IMR-90 (cell line): Measurements from ENCODE around the gene MTUS2. TPM values are rescaled to one million over a fixed set of nuclear protein-coding genes. Genes with fewer than 3 reads are reported as not detected.

ENCODE experiments used
- ATAC-seq: fragments of 200-7000 bp; cut with Tn5 transposase; 2 replicates; pipeline ENCODE4 v1.9.1; 2020; ENCODE audit warnings: low read depth, mild to moderate bottlenecking, moderate library complexity
- BruUV-seq: library from RNA; stranded (reverse); fragments of 400-500 nt; replicated peaks from 2 replicates; lab custom pipeline; 2021; lab: Mats Ljungman, UMichigan
- CTCF ChIA-PET: fragments of 300-600 bp; formaldehyde crosslinking; extraction: SDS; loops from one replicate; lab custom pipeline; 2021; ENCODE audit warnings: antibody characterized with exemption; lab: Yijun Ruan, JAX
- POLR2A ChIA-PET: fragments of 300-600 bp; sonication (Branson Sonifier 250); formaldehyde crosslinking; loops from one replicate; lab custom pipeline; 2022; ENCODE audit warnings: antibody characterized with exemption; ENCODE audit not compliant: unreplicated experiment; lab: Charles Lee
- DNase-seq: peaks from one replicate; pipeline ENCODE4 v3.0.0; 2013
- H2AFZ ChIP-seq: replicated peaks from 2 replicates; pipeline ENCODE3; 2013; ENCODE audit warnings: low read length, mild to moderate bottlenecking; ENCODE audit not compliant: poor library complexity
- H2AK5ac ChIP-seq: 2 replicates; pipeline ENCODE4 v1.6.1; 2013; ENCODE audit warnings: low read depth, low read length, inconsistent platforms
- H2AK9ac ChIP-seq: replicated peaks from 2 replicates; pipeline ENCODE3; 2013; ENCODE audit warnings: mild to moderate bottlenecking, low read depth, low read length, moderate library complexity; ENCODE audit not compliant: poor library complexity
- H2BK120ac ChIP-seq: 2 replicates; pipeline ENCODE4 v1.6.1; 2013; ENCODE audit warnings: low read depth, low read length, inconsistent platforms
- H2BK15ac ChIP-seq: 3 replicates; pipeline ENCODE4 v1.6.1; 2013; ENCODE audit warnings: low read depth, low read length, inconsistent platforms
- H2BK20ac ChIP-seq: 2 replicates; pipeline ENCODE4 v1.6.1; 2013; ENCODE audit warnings: low read depth, mild to moderate bottlenecking, inconsistent platforms, low read length, moderate library complexity
- H2BK5ac ChIP-seq: 2 replicates; pipeline ENCODE4 v1.6.1; 2013; ENCODE audit warnings: mild to moderate bottlenecking, low read depth, low read length, inconsistent platforms; ENCODE audit not compliant: poor library complexity, severe bottlenecking
- H3K14ac ChIP-seq: replicated peaks from 2 replicates; pipeline ENCODE4 v1.6.1; 2013; ENCODE audit warnings: low read depth, low read length, inconsistent platforms
- H3K18ac ChIP-seq: 2 replicates; pipeline ENCODE4 v1.6.1; 2013; ENCODE audit warnings: low read depth, low read length, control low read depth
- H3K23ac ChIP-seq: 2 replicates; pipeline ENCODE4 v1.6.1; 2013; ENCODE audit warnings: low read depth, low read length, inconsistent platforms
- H3K27ac ChIP-seq: 2 replicates; pipeline ENCODE4 v1.5.1; 2013; ENCODE audit warnings: mild to moderate bottlenecking, control low read depth, low read length; ENCODE audit not compliant: insufficient read depth
- H3K27me3 ChIP-seq: 2 replicates; pipeline ENCODE4 v1.6.1; 2013; ENCODE audit warnings: low read length; ENCODE audit not compliant: control insufficient read depth, insufficient read depth
- H3K36me3 ChIP-seq: 2 replicates; pipeline ENCODE4 v1.6.1; 2013; ENCODE audit warnings: low read length, mixed read lengths; ENCODE audit not compliant: control insufficient read depth, insufficient read depth
- H3K4ac ChIP-seq: 2 replicates; pipeline ENCODE4 v1.6.1; 2013; ENCODE audit warnings: low read depth, low read length, inconsistent platforms
- H3K4me1 ChIP-seq: 2 replicates; pipeline ENCODE4 v1.6.1; 2013; ENCODE audit warnings: low read length, mixed read lengths; ENCODE audit not compliant: control insufficient read depth, insufficient read depth
- H3K4me2 ChIP-seq: 2 replicates; pipeline ENCODE4 v1.6.1; 2013; ENCODE audit warnings: low read depth, mild to moderate bottlenecking, control low read depth, low read length, moderate library complexity
- H3K4me3 ChIP-seq: 2 replicates; pipeline ENCODE4 v1.5.1; 2013; ENCODE audit warnings: low read depth, mild to moderate bottlenecking, control low read depth, low read length, moderate library complexity; ENCODE audit not compliant: insufficient read depth
- H3K56ac ChIP-seq: 2 replicates; pipeline ENCODE4 v1.6.1; 2013; ENCODE audit warnings: low read length, inconsistent platforms; ENCODE audit not compliant: insufficient read depth; ENCODE audit errors: extremely low read depth
- H3K79me1 ChIP-seq, 2 experiments: 2 replicates each; pipeline ENCODE4 v1.6.1; 2013; ENCODE audit warnings: low read length in 2 of 2, inconsistent platforms in 1 of 2, low read depth in 1 of 2
- H3K9ac ChIP-seq: 2 replicates; pipeline ENCODE4 v1.6.1; 2013; ENCODE audit warnings: low read depth, low read length, control low read depth
- H3K9me1 ChIP-seq: 2 replicates; pipeline ENCODE4 v1.6.1; 2013; ENCODE audit warnings: low read length, inconsistent platforms; ENCODE audit not compliant: insufficient read depth
- H3K9me3 ChIP-seq: 2 replicates; pipeline ENCODE4 v1.6.1; 2013; ENCODE audit warnings: low read length; ENCODE audit not compliant: control insufficient read depth, insufficient read depth
- H4K20me1 ChIP-seq: 2 replicates; pipeline ENCODE4 v1.6.1; 2013; ENCODE audit warnings: low read length, inconsistent platforms; ENCODE audit not compliant: insufficient read depth
- H4K5ac ChIP-seq: 2 replicates; pipeline ENCODE4 v1.6.1; 2013; ENCODE audit warnings: mild to moderate bottlenecking, low read depth, low read length, control low read depth
- H4K8ac ChIP-seq, 2 experiments: 2 replicates each; pipeline ENCODE4 v1.6.1; 2013; ENCODE audit warnings: low read depth in 2 of 2, low read length in 2 of 2, control low read depth in 1 of 2, inconsistent platforms in 1 of 2
- H4K91ac ChIP-seq: 2 replicates; pipeline ENCODE4 v1.6.1; 2013; ENCODE audit warnings: low read depth, low read length, inconsistent platforms; ENCODE audit not compliant: insufficient read depth
- ELK1 ChIP-seq: fragments of 150-350 bp; IDR thresholded peaks from 2 replicates; pipeline ENCODE4 v1.6.1; 2016; ENCODE audit warnings: low read depth, mild to moderate bottlenecking, low read length, moderate library complexity, borderline replicate concordance
- NFE2L2 ChIP-seq: fragments of 150-350 bp; IDR thresholded peaks from 2 replicates; pipeline ENCODE4 v1.6.1; 2016; ENCODE audit warnings: low read depth, mild to moderate bottlenecking, low read length
- WGBS, 2 experiments: methylation state at CpG; one replicate each; pipeline versions ENCODE4 v1.1.5 to v1.1.7; 2013; ENCODE audit warnings: missing lambda C conversion rate in 2 of 2; ENCODE audit not compliant: insufficient read length in 1 of 2; ENCODE audit errors: extremely low coverage in 2 of 2; 5-methylcytosine and 5-hydroxymethylcytosine counted together
- dilution Hi-C: fragments of 300-500 bp; cut with HindIII; formaldehyde crosslinking; loops from one replicate; pipeline ENCODE4 v1.14.3; 2018; ENCODE audit warnings: low sequenced_read_pairs; ENCODE audit not compliant: unreplicated experiment
- in situ Hi-C: fragments of 300-500 bp; cut with MboI; formaldehyde crosslinking; loops from 3 replicates; pipeline ENCODE4 v1.14.3; 2019; ENCODE audit warnings: low sequenced_read_pairs, inconsistent platforms, mixed read lengths
- intact Hi-C: fragments of 100-400 bp; cut with micrococcal nuclease; formaldehyde crosslinking; loops from 2 replicates; pipeline ENCODE4 v1.10.0; 2022
- polyA plus RNA-seq, 3 experiments: library from polyadenylated mRNA; depleted of rRNA; stranded (reverse); fragments of >200 nt; gene quantifications; 2 replicates each; pipeline ENCODE4 v1.2.3, GENCODE V29; 2012; ENCODE audit warnings: low replicate concordance in 1 of 3
- total RNA-seq: library from RNA; depleted of rRNA; stranded (reverse); fragments of >200 nt; gene quantifications from 2 replicates; pipeline ENCODE4 v1.2.3, GENCODE V29; 2012

MTUS2 gene
- total and polyA plus RNA-seq, 2 of the 4 experiments (the other 2 are of a cell fraction) = under 0.01 to 0.02 TPM

GRCh38 chr13:29008296-29008695 lies 188.2 kb downstream of the MTUS2 start:
- ChIA-PET CTCF (no interaction called here), POLR2A (no interaction called here)
- H2BK20ac ChIP-seq = no peak overlapping the region
- DNase-seq (no peak), ATAC-seq (no peak)
- no peaks in the 10 kb centered on the region for H3K27me3 ChIP-seq
- H2BK15ac ChIP-seq = no peak overlapping the region
- H3K27ac ChIP-seq = no peak overlapping the region
- H4K20me1 ChIP-seq = no peaks in the 10 kb centered on the region
- no peak overlapping the region for H3K4me2 ChIP-seq
- H3K9ac ChIP-seq = no peak overlapping the region
- no peak overlapping the region for H2AFZ ChIP-seq
- peaks cover 14% of the 10 kb centered on the region for H3K9me3 ChIP-seq
- BruUV-seq = no TSS peak
- TF ChIP-seq NFE2L2 = no peak
- TF ChIP-seq ELK1 = no peak
- no peaks in the 10 kb centered on the region for H3K9me1 ChIP-seq
- H3K4me1 ChIP-seq = no peaks in the 10 kb centered on the region
- H2BK120ac ChIP-seq = no peak overlapping the region
- no CpG with 5 or more reads among the region's 4 CpGs for whole genome bisulfite sequencing, 2 experiments
- no peak overlapping the region for H2AK9ac ChIP-seq
- H3K36me3 ChIP-seq = no peaks in the 10 kb centered on the region
- H3K23ac ChIP-seq = no peak overlapping the region
- H3K4ac ChIP-seq = no peak overlapping the region
- H3K4me3 ChIP-seq = no peak overlapping the region
- H4K8ac ChIP-seq = no peak overlapping the region
- no peak overlapping the region for H3K18ac ChIP-seq
- H3K79me1 ChIP-seq = no peaks in the 10 kb centered on the region
- H3K14ac ChIP-seq = no peak overlapping the region
- no peak overlapping the region for H4K91ac ChIP-seq
- dilution Hi-C loops (no loop called here), in situ Hi-C loops (no loop called here), intact Hi-C loops (no loop called here)
- no peak overlapping the region for H2BK5ac ChIP-seq
- no peak overlapping the region for H2AK5ac ChIP-seq
- no peak overlapping the region for H4K5ac ChIP-seq
- H3K56ac ChIP-seq = no peak overlapping the region
